ENCODE data around the gene CAVIN1. TPM values are rescaled to one million over a fixed set of nuclear protein-coding genes. Genes with fewer than 3 reads are reported as not detected.

The CAVIN1 gene
- total RNA-seq, 2 donors from 2014 or later = 0.51 to 3.1 TPM

- 93 to 98% methylated on average over 18 to 35 of the region's 35 CpGs for WGBS, 2 experiments (ENCODE audit: insufficient coverage in 1 of 2, insufficient read length in 1 of 2)
- H3K4me3 ChIP-seq (ENCODE audit: low read length) = no peak overlapping the region
- no peaks in the 10 kb centered on the region for H3K36me3 Mint-ChIP-seq (ENCODE audit: low read depth)
- H3K9ac ChIP-seq (ENCODE audit: extremely low read depth, low read length, poor library complexity, severe bottlenecking) = no peak overlapping the region
- no peak for TF ChIP-seq CTCF (conservative IDR thresholded peaks at IDR 0.05)
- H3K4me3 Mint-ChIP-seq = no peak overlapping the region
- peaks cover 16% of the 10 kb centered on the region for H3K27me3 ChIP-seq (ENCODE audit: control insufficient read depth, insufficient read depth, low read length, poor library complexity, severe bottlenecking)
- H3K27ac Mint-ChIP-seq = no peak overlapping the region
- peak; percentile 48 for DNase-seq
- no peaks in the 10 kb centered on the region for H3K4me1 ChIP-seq (ENCODE audit: control insufficient read depth, insufficient read depth, low read length)
- no peaks in the 10 kb centered on the region for H3K36me3 ChIP-seq (ENCODE audit: control insufficient read depth, insufficient read depth, low read length)
- H3K27ac ChIP-seq (ENCODE audit: low read depth, low read length) = no peak overlapping the region
- no peaks in the 10 kb centered on the region for H3K9me3 ChIP-seq (ENCODE audit: control insufficient read depth, low read length)
- H3K9me3 Mint-ChIP-seq = no peaks in the 10 kb centered on the region
- peaks cover 19% of the 10 kb centered on the region for H3K4me1 Mint-ChIP-seq
- H3K27me3 Mint-ChIP-seq (ENCODE audit: insufficient read depth) = peaks cover 36% of the 10 kb centered on the region
Measured at GRCh38 chr17:42405076-42405475, 18.0 kb downstream of the CAVIN1 start.

GRCh38 chr17:42404326-42405055 lies 18.6 kb downstream of the CAVIN1 start:
- DNase-seq = no peak
- Histone ChIP-seq H3K4me3 (ENCODE audit: low read length) (no peak overlapping the region), H3K27me3 (ENCODE audit: control insufficient read depth, insufficient read depth, low read length, poor library complexity, severe bottlenecking) (peaks cover 16% of the 10 kb centered on the region), H3K9me3 (ENCODE audit: control insufficient read depth, low read length) (no peaks in the 10 kb centered on the region), H3K27ac (ENCODE audit: low read depth, low read length) (no peak overlapping the region), H3K36me3 (ENCODE audit: control insufficient read depth, insufficient read depth, low read length) (no peaks in the 10 kb centered on the region), H3K4me1 (ENCODE audit: control insufficient read depth, insufficient read depth, low read length) (no peaks in the 10 kb centered on the region), H3K9ac (ENCODE audit: extremely low read depth, low read length, poor library complexity, severe bottlenecking) (no peak overlapping the region)
- H3K36me3 Mint-ChIP-seq (ENCODE audit: low read depth) = no peaks in the 10 kb centered on the region
- H3K4me3 Mint-ChIP-seq = no peak overlapping the region
- H3K4me1 Mint-ChIP-seq = peaks cover 23% of the 10 kb centered on the region
- peaks cover 33% of the 10 kb centered on the region for H3K27me3 Mint-ChIP-seq (ENCODE audit: insufficient read depth)
- H3K9me3 Mint-ChIP-seq = no peaks in the 10 kb centered on the region
- WGBS, 2 experiments (ENCODE audit: insufficient coverage in 1 of 2, insufficient read length in 1 of 2) = 92 to 96% methylated on average over 52 to 63 of the region's 63 CpGs
- H3K27ac Mint-ChIP-seq = no peak overlapping the region
- no peak for TF ChIP-seq CTCF (conservative IDR thresholded peaks at IDR 0.05)

GRCh38 chr17:42403150-42403549 lies 19.9 kb downstream of the CAVIN1 start:
- no peak overlapping the region for H3K4me3 ChIP-seq (ENCODE audit: low read length)
- 77 to 82% methylated on average over 5 to 6 of the region's 6 CpGs for WGBS, 2 experiments (ENCODE audit: insufficient coverage in 1 of 2, insufficient read length in 1 of 2)
- Mint-ChIP-seq H3K27me3 (ENCODE audit: insufficient read depth) (peaks cover 33% of the 10 kb centered on the region), H3K27ac (no peak overlapping the region), H3K4me1 (peaks cover 22% of the 10 kb centered on the region), H3K4me3 (no peak overlapping the region), H3K9me3 (no peaks in the 10 kb centered on the region), H3K36me3 (ENCODE audit: low read depth) (no peaks in the 10 kb centered on the region)
- no peak overlapping the region for H3K9ac ChIP-seq (ENCODE audit: extremely low read depth, low read length, poor library complexity, severe bottlenecking)
- no peaks in the 10 kb centered on the region for H3K9me3 ChIP-seq (ENCODE audit: control insufficient read depth, low read length)
- no peak overlapping the region for H3K27ac ChIP-seq (ENCODE audit: low read depth, low read length)
- TF ChIP-seq CTCF (conservative IDR thresholded peaks at IDR 0.05) = peak; percentile 75
- no peaks in the 10 kb centered on the region for H3K4me1 ChIP-seq (ENCODE audit: control insufficient read depth, insufficient read depth, low read length)
- peaks cover 16% of the 10 kb centered on the region for H3K27me3 ChIP-seq (ENCODE audit: control insufficient read depth, insufficient read depth, low read length, poor library complexity, severe bottlenecking)
- peak; percentile 89 for DNase-seq
- H3K36me3 ChIP-seq (ENCODE audit: control insufficient read depth, insufficient read depth, low read length) = no peaks in the 10 kb centered on the region

All from endodermal cell (in vitro differentiated cells).